Sigmoid colon (tissue), 7 donors: ENCODE results near the gene ADD1. TPM values are rescaled to one million over a fixed set of nuclear protein-coding genes. Genes with fewer than 3 reads are reported as not detected.
"Not testable (repeated sequence)": the region's sequence is repeated elsewhere in the genome, so short reads cannot be mapped to it uniquely, and the experiment has no call there.

ENCODE experiments used
- DNase-seq: peaks from one replicate; pipeline ENCODE4 v3.0.0-alpha.2; 2019
- H3K27ac ChIP-seq, 4 donors: fragments of 200-600 bp; sonication (generic); one replicate each; pipeline ENCODE4 v1.5.1; 2016 to 2019; ENCODE audit warnings: mild to moderate bottlenecking in 1 of 4
- H3K27me3 ChIP-seq, 3 donors: fragments of 200-600 bp; sonication (generic); one replicate each; pipeline ENCODE4 v1.5.1; 2019; ENCODE audit warnings: mild to moderate bottlenecking in 1 of 3
- H3K36me3 ChIP-seq, 4 donors: fragments of 200-600 bp; sonication (generic); one replicate each; pipeline ENCODE4 v1.5.1; 2016 to 2019
- H3K4me1 ChIP-seq, 4 donors: fragments of 200-600 bp; sonication (generic); one replicate each; pipeline ENCODE4 v1.5.1; 2017 to 2019
- H3K4me3 ChIP-seq, 4 donors: fragments of 200-600 bp; sonication (generic); one replicate each; pipeline ENCODE4 v1.5.1; 2017 to 2019; ENCODE audit warnings: mild to moderate bottlenecking in 2 of 4, moderate library complexity in 1 of 4
- H3K9me3 ChIP-seq, 4 donors: fragments of 200-600 bp in 3 of 4; sonication (generic) in 3 of 4; one replicate each; pipeline versions ENCODE4 v1.5.1 to v1.6.1; 2013 to 2019
- EP300 ChIP-seq, 4 donors: sonication (generic); formaldehyde crosslinking; IDR thresholded peaks; one replicate each; pipeline ENCODE4 v1.6.1; 2017; ENCODE audit warnings: antibody characterized with exemption in 4 of 4
- POLR2A ChIP-seq, 2 donors: fragments of 450-650 bp; IDR thresholded peaks; one replicate each; pipeline ENCODE4 v1.6.1; 2016; ENCODE audit warnings: antibody characterized with exemption in 2 of 2, mild to moderate bottlenecking in 2 of 2, moderate library complexity in 2 of 2
- POLR2AphosphoS5 ChIP-seq, 4 donors: sonication (generic); formaldehyde crosslinking; IDR thresholded peaks; one replicate each; pipeline ENCODE4 v1.6.1; 2017; ENCODE audit warnings: antibody characterized with exemption in 4 of 4
- WGBS, 2 donors: extraction: QIAGEN DNeasy Blood & Tissue Kit; methylation state at CpG; one replicate each; pipeline ENCODE4 v1.1.7; 2013; 5-methylcytosine and 5-hydroxymethylcytosine counted together
- intact Hi-C: fragments of 100-400 bp; cut with DNase I; formaldehyde crosslinking; loops from one replicate; pipeline ENCODE4 v1.15.1; 2023
- polyA plus RNA-seq, 3 donors: library from polyadenylated mRNA; stranded (reverse); fragments of 200-250 nt; gene quantifications; one replicate each; pipeline ENCODE4 v1.2.3, GENCODE V29; 2013
- total RNA-seq, 4 donors: library from RNA; depleted of rRNA; stranded (reverse); fragments of >200 nt; gene quantifications; one replicate each; pipeline ENCODE4 v1.1.0, GENCODE V29; 2016
- TF ChIP-seq, protein P1 (sequence below), 4 experiments: fragments of 450-650 bp in 3 of 4; fragments of 200-600 bp in 1 of 4; IDR thresholded peaks; one replicate each; pipeline ENCODE4 v1.5.1; 2016 to 2019; ENCODE audit warnings: antibody characterized with exemption in 4 of 4, mild to moderate bottlenecking in 3 of 4, moderate library complexity in 2 of 4
- donor health status: healthy with polysubstance abuse.
- donor health status: Bipolar disorder and iron deficiency.
- donor health status: healthy.

ADD1 gene
- total and polyA plus RNA-seq, 7 donors = 113 to 378 (median 166) TPM

DNA sequence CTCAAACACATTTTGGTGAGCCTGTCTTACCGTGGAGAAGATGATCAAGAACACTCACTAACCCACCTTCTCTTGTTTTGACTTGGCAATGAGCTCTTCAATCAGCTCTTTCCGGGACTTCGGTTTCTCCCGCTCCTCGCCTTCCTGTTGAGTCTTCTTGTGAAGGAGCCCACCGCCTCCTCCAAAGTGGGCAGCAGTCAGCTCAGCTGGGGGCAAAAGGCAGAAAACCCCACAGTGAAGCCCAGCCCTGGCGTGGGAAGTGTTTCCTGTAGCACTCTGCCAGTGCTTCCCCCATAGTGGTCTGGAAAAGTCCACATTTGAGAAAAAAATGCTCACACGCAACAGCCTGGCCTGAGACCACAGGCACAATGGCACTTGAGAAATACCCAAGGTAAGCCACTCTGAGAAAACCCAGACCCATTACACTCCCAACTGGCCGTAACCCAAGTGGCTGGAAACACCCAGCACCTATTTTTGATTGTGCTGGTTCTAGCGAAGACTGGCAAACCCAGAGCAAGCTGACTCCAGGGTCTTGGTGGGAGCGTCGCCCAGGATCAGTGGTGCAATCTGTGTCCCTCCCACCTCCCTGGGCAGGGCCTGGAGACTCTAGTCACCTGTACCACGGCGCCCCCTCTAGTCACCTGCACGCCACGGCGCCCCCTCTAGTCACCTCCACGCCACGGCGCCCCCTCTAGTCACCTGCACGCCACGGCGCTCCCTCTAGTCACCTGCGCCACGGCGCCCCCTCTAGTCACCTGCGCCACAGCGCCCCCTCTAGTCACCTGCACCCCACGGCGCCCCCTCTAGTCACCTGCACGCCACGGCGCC is 110.9 kb downstream of the ADD1 start:
- Histone ChIP-seq H3K27me3 (no peaks in the 10 kb centered on the region), H3K36me3 (peaks cover 29 to 82% (median 47%) of the 10 kb centered on the region in 4 donors), H3K4me1 (no peaks in the 10 kb centered on the region), H3K4me3 (no peak overlapping the region), H3K27ac (no peak overlapping the region), H3K9me3 (no peaks in the 10 kb centered on the region)
- no peak for DNase-seq
- intact Hi-C loops = no loop called here
- TF ChIP-seq, protein P1, sequence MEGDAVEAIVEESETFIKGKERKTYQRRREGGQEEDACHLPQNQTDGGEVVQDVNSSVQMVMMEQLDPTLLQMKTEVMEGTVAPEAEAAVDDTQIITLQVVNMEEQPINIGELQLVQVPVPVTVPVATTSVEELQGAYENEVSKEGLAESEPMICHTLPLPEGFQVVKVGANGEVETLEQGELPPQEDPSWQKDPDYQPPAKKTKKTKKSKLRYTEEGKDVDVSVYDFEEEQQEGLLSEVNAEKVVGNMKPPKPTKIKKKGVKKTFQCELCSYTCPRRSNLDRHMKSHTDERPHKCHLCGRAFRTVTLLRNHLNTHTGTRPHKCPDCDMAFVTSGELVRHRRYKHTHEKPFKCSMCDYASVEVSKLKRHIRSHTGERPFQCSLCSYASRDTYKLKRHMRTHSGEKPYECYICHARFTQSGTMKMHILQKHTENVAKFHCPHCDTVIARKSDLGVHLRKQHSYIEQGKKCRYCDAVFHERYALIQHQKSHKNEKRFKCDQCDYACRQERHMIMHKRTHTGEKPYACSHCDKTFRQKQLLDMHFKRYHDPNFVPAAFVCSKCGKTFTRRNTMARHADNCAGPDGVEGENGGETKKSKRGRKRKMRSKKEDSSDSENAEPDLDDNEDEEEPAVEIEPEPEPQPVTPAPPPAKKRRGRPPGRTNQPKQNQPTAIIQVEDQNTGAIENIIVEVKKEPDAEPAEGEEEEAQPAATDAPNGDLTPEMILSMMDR (IDR thresholded peaks at IDR 0.05) = no peak
- TF ChIP-seq POLR2A (IDR thresholded peaks at IDR 0.05) (no peak), POLR2AphosphoS5 (IDR thresholded peaks at IDR 0.05) (no peak), EP300 (IDR thresholded peaks at IDR 0.05) (no peak)
- WGBS, 2 donors = 85 to 91% methylated on average over 33 of the region's 33 CpGs

DNA sequence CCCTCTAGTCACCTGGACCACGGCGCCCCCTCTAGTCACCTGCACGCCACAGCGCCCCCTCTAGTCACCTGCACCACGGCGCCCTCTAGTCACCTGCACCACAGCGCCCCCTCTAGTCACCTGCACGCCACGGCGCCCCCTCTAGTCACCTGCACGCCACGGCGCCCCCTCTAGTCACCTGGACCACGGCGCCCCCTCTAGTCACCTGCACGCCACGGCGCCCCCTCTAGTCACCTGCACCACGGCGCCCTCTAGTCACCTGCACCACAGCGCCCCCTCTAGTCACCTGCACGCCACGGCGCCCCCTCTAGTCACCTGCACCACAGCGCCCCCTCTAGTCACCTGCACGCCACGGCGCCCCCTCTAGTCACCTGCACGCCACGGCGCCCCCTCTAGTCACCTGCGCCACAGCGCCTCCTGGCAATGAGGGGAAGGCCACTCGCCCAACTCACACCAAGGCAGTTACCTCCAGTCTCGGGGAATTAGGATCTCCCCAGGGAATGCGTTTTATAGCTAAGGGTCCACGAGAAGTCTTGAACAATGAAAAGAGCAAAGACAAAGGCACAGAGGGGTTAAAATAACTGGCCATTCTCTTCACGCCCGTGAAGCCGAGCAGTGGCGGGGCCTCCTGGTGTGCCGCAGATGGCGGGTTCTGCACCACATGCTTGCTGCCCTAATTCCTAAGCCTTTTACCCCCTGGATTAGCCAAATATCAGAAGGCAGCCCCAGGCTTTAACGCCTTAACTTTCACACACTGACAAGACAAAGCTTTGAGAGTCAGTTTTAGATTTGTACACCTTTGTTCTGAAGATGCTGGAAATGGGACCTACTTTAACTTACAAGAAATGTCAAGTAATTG is 111.8 kb downstream of the ADD1 start:
- H3K4me1 ChIP-seq, H3K4me3 ChIP-seq, DNase-seq, H3K27me3 ChIP-seq, intact Hi-C loops, H3K9me3 ChIP-seq, H3K27ac ChIP-seq: not testable (repeated sequence)
- peaks cover 21 to 74% (median 39%) of the 10 kb centered on the region in 4 donors for H3K36me3 ChIP-seq
- 95 to 97% methylated on average over 43 to 44 of the region's 44 CpGs for WGBS, 2 donors

DNA sequence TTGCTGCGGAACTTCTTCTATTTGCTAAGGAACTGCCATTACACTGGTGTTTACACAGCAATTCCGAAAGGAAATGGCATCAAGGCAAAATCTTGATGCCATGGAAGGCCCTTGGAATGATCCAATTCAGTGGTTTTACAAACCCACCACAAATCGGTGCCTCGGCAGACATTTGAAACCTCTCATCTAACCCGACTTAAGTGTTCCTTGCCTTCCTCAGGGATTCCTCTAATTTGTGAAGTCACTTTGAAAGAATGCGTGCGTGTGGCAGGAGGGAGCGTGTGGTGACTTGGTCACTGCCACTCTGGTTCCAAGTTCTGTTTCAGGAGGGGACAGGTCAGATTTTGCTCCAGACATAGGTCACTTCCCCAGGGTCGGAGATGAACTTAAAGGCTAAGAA is 114.8 kb downstream of the ADD1 start:
- no peak overlapping the region for H3K4me3 ChIP-seq
- H3K4me1 ChIP-seq = peaks cover 0 to 16% (median 14%) of the 10 kb centered on the region in 4 donors
- WGBS, 2 donors = 81 to 85% methylated on average over 9 of the region's 9 CpGs
- no peak for DNase-seq
- TF ChIP-seq, protein P1 (IDR thresholded peaks at IDR 0.05) = no peak
- TF ChIP-seq EP300 (IDR thresholded peaks at IDR 0.05) = no peak
- TF ChIP-seq POLR2AphosphoS5 (IDR thresholded peaks at IDR 0.05) = no peak
- no peaks in the 10 kb centered on the region for H3K27me3 ChIP-seq
- no peak overlapping the region for H3K27ac ChIP-seq
- no peaks in the 10 kb centered on the region for H3K9me3 ChIP-seq
- H3K36me3 ChIP-seq = peaks cover 8 to 43% (median 14%) of the 10 kb centered on the region in 4 donors
- intact Hi-C loops = no loop called here

DNA sequence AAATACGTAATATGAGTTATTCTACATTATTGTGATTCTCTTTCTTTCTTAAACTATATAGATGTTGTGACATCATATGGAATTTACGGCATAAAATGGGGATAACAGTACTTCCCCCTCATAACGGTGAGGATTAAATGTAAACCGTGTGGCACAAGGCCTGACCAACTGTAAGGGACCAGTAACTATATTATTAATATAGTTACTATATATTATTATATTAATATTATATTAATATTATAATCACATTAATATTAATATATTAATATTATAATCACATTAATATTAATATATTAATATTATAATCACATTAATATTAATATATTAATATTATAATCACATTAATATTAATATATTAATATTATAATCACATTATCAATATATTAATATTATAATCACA is 116.8 kb downstream of the ADD1 start:
- Histone ChIP-seq H3K36me3 (peaks cover 8 to 26% (median 10%) of the 10 kb centered on the region in 4 donors), H3K4me1 (peaks cover 0 to 29% (median 24%) of the 10 kb centered on the region in 4 donors)
- H3K27ac ChIP-seq, H3K9me3 ChIP-seq, H3K27me3 ChIP-seq, DNase-seq, H3K4me3 ChIP-seq: not testable (repeated sequence)
- intact Hi-C loops = loop anchor here (5.0 to 10.0 kb wide), 4 partner anchors 114 to 543 kb away; partner anchors contain the start of genes ADD1, CFAP99, HTT and HTT-AS
- 88 to 91% methylated on average over 4 of the region's 4 CpGs for WGBS, 2 donors

DNA sequence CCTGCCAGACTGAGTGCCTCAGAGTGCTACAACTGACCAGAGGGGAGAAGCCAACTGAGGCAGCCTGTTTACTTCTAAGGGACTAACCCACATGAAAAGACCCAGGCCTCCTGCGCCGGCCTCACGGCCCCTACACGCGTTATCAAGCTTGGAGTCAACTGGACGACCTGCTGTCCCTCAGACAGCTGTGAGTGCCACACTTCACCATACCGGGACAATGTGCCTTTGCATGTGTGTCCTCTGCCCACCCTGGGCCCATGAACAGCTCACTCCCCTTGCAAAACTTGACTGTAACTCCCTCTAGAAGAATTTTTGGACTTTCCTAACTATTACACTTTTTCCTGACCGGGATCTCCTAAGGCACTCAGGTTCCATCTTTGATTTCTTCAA is 117.8 kb downstream of the ADD1 start:
- peak overlapping the region in 2 of 4 donors; percentile 93 to 98 for H3K4me3 ChIP-seq
- intact Hi-C loops = loop anchor here (5.0 to 10.0 kb wide), 4 partner anchors 113 to 544 kb away; partner anchors contain the start of genes ADD1, CFAP99, HTT and HTT-AS

More for the DNA sequence above, 117.8 kb downstream of the ADD1 start:
- peaks cover 0 to 16% (median 10%) of the 10 kb centered on the region in 4 donors for H3K36me3 ChIP-seq
- H3K4me1 ChIP-seq = peaks cover 0 to 29% (median 24%) of the 10 kb centered on the region in 4 donors
- no peaks in the 10 kb centered on the region for H3K9me3 ChIP-seq
- no peaks in the 10 kb centered on the region for H3K27me3 ChIP-seq
- DNase-seq = no peak
- peak overlapping the region in 1 of 4 donors; percentile 89 for H3K27ac ChIP-seq
- no peak for TF ChIP-seq POLR2AphosphoS5 (IDR thresholded peaks at IDR 0.05)
- no peak for TF ChIP-seq EP300 (IDR thresholded peaks at IDR 0.05)
- no peak for TF ChIP-seq POLR2A (IDR thresholded peaks at IDR 0.05)
- TF ChIP-seq, protein P1 (IDR thresholded peaks at IDR 0.05) = no peak
- WGBS, 2 donors = 67 to 71% methylated on average over 8 of the region's 8 CpGs
